H1 (cell line): ENCODE data around the gene ZNF385B. TPM values are rescaled to one million over a fixed set of nuclear protein-coding genes. Genes with fewer than 3 reads are reported as not detected.

Experiments used
- CBX8 ChIP-seq: fragments of 300-800, 300-1000 bp; sonication (generic); IDR thresholded peaks from 2 replicates; pipeline ENCODE4 v1.7.1; 2016; ENCODE audit warnings: low read depth, low read length, borderline replicate concordance
- HDAC2 ChIP-seq, 2 experiments: fragments of 300-600 bp in 1 of 2; sonication (generic) in 1 of 2; IDR thresholded peaks; 2 replicates each; pipeline ENCODE4 v1.6.1; 2011 to 2012; ENCODE audit warnings: low read depth in 2 of 2, low read length in 2 of 2, mild to moderate bottlenecking in 2 of 2, moderate library complexity in 2 of 2, borderline replicate concordance in 1 of 2, inconsistent platforms in 1 of 2
- POU5F1 ChIP-seq: IDR thresholded peaks from 2 replicates; pipeline ENCODE4 v1.6.1; 2011; ENCODE audit warnings: low read depth, mild to moderate bottlenecking, low read length, moderate library complexity
- USF2 ChIP-seq: IDR thresholded peaks from 2 replicates; pipeline ENCODE4 v1.6.1; 2011; ENCODE audit warnings: low read length, improper control_type of control experiment
- polyA plus RNA-seq, 7 experiments: library from polyadenylated mRNA; depleted of rRNA in 3 of 7; stranded (reverse) in 5 of 7; unstranded in 2 of 7; fragments of >200 nt in 5 of 7; fragments of 200-250 nt in 2 of 7; gene quantifications; 1 replicate in 5 of 7; 2 replicates in 1 of 7; 4 replicates in 1 of 7; pipeline versions ENCODE4 v1.2.1 to v1.2.3, GENCODE V29; 2011 to 2013; ENCODE audit warnings: missing spikeins in 2 of 7, mixed read lengths in 2 of 7
- total RNA-seq: library from RNA; stranded (reverse); fragmentation: NEBNext Ultra II Directional; extraction: Animal tissue kit (Norgen Biotek cat#: 25700); gene quantifications from 2 replicates; pipeline ENCODE4 v1.2.1, GENCODE V29; 2021

The ZNF385B gene
- total and polyA plus RNA-seq, 2 of the 8 experiments (the other 6 are each of a cell fraction or from before 2014, with no cell fraction given): 1.1 to 3.7 TPM

- TF ChIP-seq USF2 (no peak), HDAC2 (IDR thresholded peaks at IDR 0.05; ENCODE audit: borderline replicate concordance in 1 of 2, low read depth in 2 of 2, low read length in 2 of 2) (no peak), CBX8 (no peak), POU5F1 (no peak)
Measured at GRCh38 chr2:179824961-179825360, 36.5 kb downstream of the ZNF385B start (continued).
